MM.1S (cell line): Measurements from ENCODE around the gene SLC9A3.

Source experiments
- DNase-seq: peaks from one replicate; pipeline ENCODE4 v3.0.0-alpha.2; 2015
- H2AFZ ChIP-seq: fragments of 300-600 bp; sonication (generic); 2 replicates; pipeline ENCODE4 v1.6.0; 2016; ENCODE audit warnings: antibody characterized with exemption, low read length
- H3F3A ChIP-seq: fragments of 300-600 bp; sonication (generic); 2 replicates; pipeline ENCODE4 v1.6.1; 2016; ENCODE audit warnings: mild to moderate bottlenecking, antibody characterized with exemption, low read length, moderate library complexity, mixed read lengths; ENCODE audit not compliant: insufficient read depth
- H3K27ac ChIP-seq: fragments of 300-600 bp; sonication (generic); 2 replicates; pipeline ENCODE4 v1.5.1; 2016; ENCODE audit warnings: mild to moderate bottlenecking, low read length
- H3K27me3 ChIP-seq: fragments of 300-600 bp; sonication (generic); replicated peaks from 2 replicates; pipeline ENCODE4 v1.6.0; 2016; ENCODE audit warnings: low read length; ENCODE audit not compliant: insufficient read depth
- H3K36me3 ChIP-seq: fragments of 300-600 bp; sonication (generic); replicated peaks from 2 replicates; pipeline ENCODE4 v1.6.1; 2016; ENCODE audit warnings: mild to moderate bottlenecking, low read length, mixed read lengths; ENCODE audit not compliant: insufficient read depth
- H3K4me1 ChIP-seq: fragments of 300-600 bp; sonication (generic); 2 replicates; pipeline ENCODE4 v1.6.1; 2016; ENCODE audit warnings: low read length, mixed read lengths
- H3K4me2 ChIP-seq: fragments of 300-600 bp; sonication (generic); 2 replicates; pipeline ENCODE4 v1.6.0; 2016; ENCODE audit warnings: low read depth, low read length
- H3K4me3 ChIP-seq: fragments of 300-600 bp; sonication (generic); 2 replicates; pipeline ENCODE4 v1.5.1; 2016; ENCODE audit warnings: low read length, mixed read lengths
- H3K79me2 ChIP-seq: fragments of 300-600 bp; sonication (generic); 2 replicates; pipeline ENCODE4 v1.6.1; 2016; ENCODE audit warnings: mixed run types, low read length, mixed read lengths
- H3K9ac ChIP-seq: fragments of 300-600 bp; sonication (generic); 2 replicates; pipeline ENCODE4 v1.6.1; 2016; ENCODE audit warnings: low read length, mixed read lengths
- H3K9me2 ChIP-seq: fragments of 300-600 bp; sonication (generic); replicated peaks from 2 replicates; pipeline ENCODE4 v1.6.1; 2016; ENCODE audit warnings: mild to moderate bottlenecking, low read length, mixed read lengths; ENCODE audit not compliant: insufficient read depth
- H3K9me3 ChIP-seq: fragments of 300-600 bp; sonication (generic); replicated peaks from 2 replicates; pipeline ENCODE4 v1.6.1; 2016; ENCODE audit warnings: mild to moderate bottlenecking, low read length, mixed read lengths; ENCODE audit not compliant: insufficient read depth
- H4K20me1 ChIP-seq: fragments of 300-600 bp; sonication (generic); 2 replicates; pipeline ENCODE4 v1.6.1; 2016; ENCODE audit warnings: mild to moderate bottlenecking, low read length, moderate library complexity, mixed read lengths; ENCODE audit not compliant: insufficient read depth
- EZH2 ChIP-seq: fragments of 300-600 bp; sonication (generic); optimal IDR thresholded peaks from 2 replicates; pipeline ENCODE3; 2017; ENCODE audit warnings: low read depth, mild to moderate bottlenecking, antibody characterized with exemption, low read length, mixed read lengths
- EZH2phosphoT487 ChIP-seq: fragments of 300-600 bp; sonication (generic); IDR thresholded peaks from 2 replicates; pipeline ENCODE4 v1.6.1; 2018; ENCODE audit warnings: antibody characterized with exemption, low read length
- TF ChIP-seq, protein P1 (sequence below): fragments of 300-600 bp; sonication (generic); IDR thresholded peaks from 2 replicates; pipeline ENCODE4 v1.5.1; 2016; ENCODE audit warnings: antibody characterized with exemption, low read length, mixed read lengths

The SLC9A3 gene

GRCh38 chr5:462051-462481, 62.2 kb downstream of the SLC9A3 start:
- H3K9ac ChIP-seq: no peak overlapping the region
- H3K36me3 ChIP-seq: 0 out of 2 replicates have a peak, but pooled peaks cover 4% of the 10 kb centered on the region
- H4K20me1 ChIP-seq: no peaks in the 10 kb centered on the region
- DNase-seq: no peak
- TF ChIP-seq, protein P1, sequence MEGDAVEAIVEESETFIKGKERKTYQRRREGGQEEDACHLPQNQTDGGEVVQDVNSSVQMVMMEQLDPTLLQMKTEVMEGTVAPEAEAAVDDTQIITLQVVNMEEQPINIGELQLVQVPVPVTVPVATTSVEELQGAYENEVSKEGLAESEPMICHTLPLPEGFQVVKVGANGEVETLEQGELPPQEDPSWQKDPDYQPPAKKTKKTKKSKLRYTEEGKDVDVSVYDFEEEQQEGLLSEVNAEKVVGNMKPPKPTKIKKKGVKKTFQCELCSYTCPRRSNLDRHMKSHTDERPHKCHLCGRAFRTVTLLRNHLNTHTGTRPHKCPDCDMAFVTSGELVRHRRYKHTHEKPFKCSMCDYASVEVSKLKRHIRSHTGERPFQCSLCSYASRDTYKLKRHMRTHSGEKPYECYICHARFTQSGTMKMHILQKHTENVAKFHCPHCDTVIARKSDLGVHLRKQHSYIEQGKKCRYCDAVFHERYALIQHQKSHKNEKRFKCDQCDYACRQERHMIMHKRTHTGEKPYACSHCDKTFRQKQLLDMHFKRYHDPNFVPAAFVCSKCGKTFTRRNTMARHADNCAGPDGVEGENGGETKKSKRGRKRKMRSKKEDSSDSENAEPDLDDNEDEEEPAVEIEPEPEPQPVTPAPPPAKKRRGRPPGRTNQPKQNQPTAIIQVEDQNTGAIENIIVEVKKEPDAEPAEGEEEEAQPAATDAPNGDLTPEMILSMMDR: no peak
- no peak for TF ChIP-seq EZH2
- TF ChIP-seq EZH2phosphoT487: no peak
- H3K4me1 ChIP-seq: peaks cover 7% of the 10 kb centered on the region
- no peak overlapping the region for H3K4me3 ChIP-seq
- no peaks in the 10 kb centered on the region for H3F3A ChIP-seq
- H3K9me2 ChIP-seq: no peaks in the 10 kb centered on the region
- H3K27me3 ChIP-seq: no peaks in the 10 kb centered on the region
- no peaks in the 10 kb centered on the region for H3K9me3 ChIP-seq
- H3K79me2 ChIP-seq: peaks cover 7% of the 10 kb centered on the region
- H3K27ac ChIP-seq: no peak overlapping the region
- no peak overlapping the region for H2AFZ ChIP-seq
- no peak overlapping the region for H3K4me2 ChIP-seq

DNA sequence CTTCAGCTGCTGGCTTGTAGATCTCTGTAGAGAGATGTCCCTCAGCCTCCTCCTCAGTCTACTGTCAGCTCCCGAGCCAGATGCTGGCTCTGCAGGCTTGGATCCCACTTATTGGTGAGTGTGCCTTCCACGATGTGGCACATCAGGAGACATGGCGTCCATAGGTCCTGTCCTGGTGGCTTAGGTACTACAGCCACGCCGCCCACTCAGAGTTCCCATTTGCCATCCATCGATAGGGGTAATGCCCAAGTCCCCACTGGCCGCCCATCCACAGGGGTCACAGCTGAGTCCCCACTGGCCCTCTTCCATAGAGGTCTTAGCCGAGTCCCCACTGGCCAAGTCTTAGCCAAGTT, 64.0 kb downstream of the SLC9A3 start:
- Histone ChIP-seq H3K36me3 (0 out of 2 replicates have a peak, but pooled peaks cover 4% of the 10 kb centered on the region), H2AFZ (no peak overlapping the region), H3K4me2 (no peak overlapping the region), H3K27me3 (no peaks in the 10 kb centered on the region), H3K4me1 (peaks cover 7% of the 10 kb centered on the region), H3K9me2 (no peaks in the 10 kb centered on the region), H3K4me3 (no peak overlapping the region), H3K9ac (no peak overlapping the region), H4K20me1 (no peaks in the 10 kb centered on the region), H3K79me2 (peaks cover 22% of the 10 kb centered on the region), H3F3A (no peaks in the 10 kb centered on the region), H3K9me3 (no peaks in the 10 kb centered on the region), H3K27ac (no peak overlapping the region)
- no peak for DNase-seq
- TF ChIP-seq, protein P1: no peak
- TF ChIP-seq EZH2phosphoT487 (no peak), EZH2 (no peak)

DNA sequence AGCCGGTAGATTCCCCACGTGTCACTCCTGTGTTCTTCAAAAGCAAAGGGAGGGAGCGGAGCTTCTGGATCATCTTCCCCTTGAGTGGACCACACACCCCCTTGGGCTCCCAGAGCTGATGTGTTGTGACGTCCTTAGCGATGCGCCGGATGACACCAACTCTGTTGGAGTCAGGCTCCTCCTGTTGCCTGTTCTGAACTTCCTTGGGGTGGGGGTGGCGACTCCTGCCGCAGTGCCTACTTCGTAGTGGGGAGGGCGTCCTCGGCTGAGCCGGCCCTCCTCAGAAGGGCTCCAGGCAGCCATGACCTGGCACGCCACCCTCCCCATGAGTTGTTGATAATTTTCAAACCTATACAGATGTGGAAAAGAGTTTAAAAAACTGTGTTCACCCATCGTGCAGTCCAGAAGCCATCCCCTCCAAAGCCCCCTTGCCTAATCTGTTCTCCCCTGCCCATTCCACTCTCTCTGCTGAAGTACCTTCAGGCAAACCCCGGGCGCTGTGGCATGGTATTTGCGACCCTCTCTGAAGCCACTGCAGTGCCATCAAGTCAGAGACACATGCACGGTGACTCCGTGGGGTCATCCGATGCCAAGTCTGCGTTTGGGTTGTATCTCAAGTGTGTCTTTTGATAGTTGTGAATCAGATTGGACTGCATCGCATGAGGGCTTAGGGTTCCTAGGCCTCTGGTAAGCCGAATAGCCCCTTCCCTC, 64.5 kb downstream of the SLC9A3 start:
- Histone ChIP-seq H3K4me1 (peaks cover 7% of the 10 kb centered on the region), H3K27ac (no peak overlapping the region), H3K9ac (no peak overlapping the region), H3K4me2 (no peak overlapping the region), H4K20me1 (no peaks in the 10 kb centered on the region), H3K4me3 (no peak overlapping the region), H3K36me3 (0 out of 2 replicates have a peak, but pooled peaks cover 4% of the 10 kb centered on the region), H3F3A (no peaks in the 10 kb centered on the region), H3K79me2 (peaks cover 27% of the 10 kb centered on the region), H3K9me3 (no peaks in the 10 kb centered on the region), H3K9me2 (no peaks in the 10 kb centered on the region), H3K27me3 (no peaks in the 10 kb centered on the region), H2AFZ (no peak overlapping the region)
- TF ChIP-seq, protein P1: no peak
- no peak for TF ChIP-seq EZH2phosphoT487
- TF ChIP-seq EZH2: no peak
- DNase-seq: no peak
